SK-N-SH (cell line): ENCODE measurements around the gene PPARD.

Experiments
- FOXM1 ChIP-seq: IDR thresholded peaks from 2 replicates; pipeline ENCODE4 v1.4.0; 2012; ENCODE audit warnings: low read depth, mild to moderate bottlenecking
- GATA2 ChIP-seq: sonication (generic); formaldehyde crosslinking; IDR thresholded peaks from 2 replicates; pipeline ENCODE4 v1.5.0; 2020; ENCODE audit warnings: mild to moderate bottlenecking, missing genetic modification reagents
- POLR2AphosphoS5 ChIP-seq: IDR thresholded peaks from 2 replicates; pipeline ENCODE4 v1.6.1; 2012; ENCODE audit warnings: low read depth, low read length
- RAD21 ChIP-seq: IDR thresholded peaks from 2 replicates; pipeline ENCODE4 v1.6.1; 2012; ENCODE audit warnings: mild to moderate bottlenecking, low read length
- SMC3 ChIP-seq: IDR thresholded peaks from 2 replicates; pipeline ENCODE4 v1.6.1; 2012; ENCODE audit warnings: low read depth, low read length, improper control_type of control experiment
- USF2 ChIP-seq: fragments of 150-350 bp; IDR thresholded peaks from 2 replicates; pipeline ENCODE4 v1.6.1; 2017; ENCODE audit warnings: antibody characterized with exemption, low read length, low read depth, borderline replicate concordance
- TF ChIP-seq, protein P1 (sequence below): fragments of 200-600 bp; sonication (generic); IDR thresholded peaks from 2 replicates; pipeline ENCODE4 v1.6.1; 2017; ENCODE audit warnings: antibody characterized with exemption, mild to moderate bottlenecking, moderate library complexity
- TF ChIP-seq, protein P2 (sequence below): IDR thresholded peaks from 2 replicates; pipeline ENCODE4 v1.4.0; 2012; ENCODE audit warnings: low read depth
- TF ChIP-seq, protein P3 (sequence below): IDR thresholded peaks from 2 replicates; pipeline ENCODE4 v1.4.0; 2012; ENCODE audit warnings: low read depth, borderline replicate concordance

GRCh38 chr6:35468980-35469750, 126.8 kb downstream of the PPARD start:
- TF ChIP-seq, protein P1, sequence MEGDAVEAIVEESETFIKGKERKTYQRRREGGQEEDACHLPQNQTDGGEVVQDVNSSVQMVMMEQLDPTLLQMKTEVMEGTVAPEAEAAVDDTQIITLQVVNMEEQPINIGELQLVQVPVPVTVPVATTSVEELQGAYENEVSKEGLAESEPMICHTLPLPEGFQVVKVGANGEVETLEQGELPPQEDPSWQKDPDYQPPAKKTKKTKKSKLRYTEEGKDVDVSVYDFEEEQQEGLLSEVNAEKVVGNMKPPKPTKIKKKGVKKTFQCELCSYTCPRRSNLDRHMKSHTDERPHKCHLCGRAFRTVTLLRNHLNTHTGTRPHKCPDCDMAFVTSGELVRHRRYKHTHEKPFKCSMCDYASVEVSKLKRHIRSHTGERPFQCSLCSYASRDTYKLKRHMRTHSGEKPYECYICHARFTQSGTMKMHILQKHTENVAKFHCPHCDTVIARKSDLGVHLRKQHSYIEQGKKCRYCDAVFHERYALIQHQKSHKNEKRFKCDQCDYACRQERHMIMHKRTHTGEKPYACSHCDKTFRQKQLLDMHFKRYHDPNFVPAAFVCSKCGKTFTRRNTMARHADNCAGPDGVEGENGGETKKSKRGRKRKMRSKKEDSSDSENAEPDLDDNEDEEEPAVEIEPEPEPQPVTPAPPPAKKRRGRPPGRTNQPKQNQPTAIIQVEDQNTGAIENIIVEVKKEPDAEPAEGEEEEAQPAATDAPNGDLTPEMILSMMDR, result no peak
- no peak for TF ChIP-seq RAD21
- TF ChIP-seq, protein P2, sequence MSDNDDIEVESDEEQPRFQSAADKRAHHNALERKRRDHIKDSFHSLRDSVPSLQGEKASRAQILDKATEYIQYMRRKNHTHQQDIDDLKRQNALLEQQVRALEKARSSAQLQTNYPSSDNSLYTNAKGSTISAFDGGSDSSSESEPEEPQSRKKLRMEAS, result no peak
- TF ChIP-seq FOXM1, result no peak
- TF ChIP-seq USF2, result no peak
- TF ChIP-seq SMC3, result no peak
- TF ChIP-seq GATA2 (CRISPR knock-in tag), result no peak
- TF ChIP-seq, protein P3, sequence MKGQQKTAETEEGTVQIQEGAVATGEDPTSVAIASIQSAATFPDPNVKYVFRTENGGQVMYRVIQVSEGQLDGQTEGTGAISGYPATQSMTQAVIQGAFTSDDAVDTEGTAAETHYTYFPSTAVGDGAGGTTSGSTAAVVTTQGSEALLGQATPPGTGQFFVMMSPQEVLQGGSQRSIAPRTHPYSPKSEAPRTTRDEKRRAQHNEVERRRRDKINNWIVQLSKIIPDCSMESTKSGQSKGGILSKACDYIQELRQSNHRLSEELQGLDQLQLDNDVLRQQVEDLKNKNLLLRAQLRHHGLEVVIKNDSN, result no peak
- TF ChIP-seq POLR2AphosphoS5, result peak; percentile 26; the same call in 1 of the 2 replicates
